ENCODE data around the gene RAB3B. TPM values are rescaled to one million over a fixed set of nuclear protein-coding genes. Genes with fewer than 3 reads are reported as not detected.

RAB3B gene
- total and polyA plus RNA-seq, 2 of the 4 experiments (the other 2 are of a cell fraction): 33.6 to 78.5 TPM

DNA sequence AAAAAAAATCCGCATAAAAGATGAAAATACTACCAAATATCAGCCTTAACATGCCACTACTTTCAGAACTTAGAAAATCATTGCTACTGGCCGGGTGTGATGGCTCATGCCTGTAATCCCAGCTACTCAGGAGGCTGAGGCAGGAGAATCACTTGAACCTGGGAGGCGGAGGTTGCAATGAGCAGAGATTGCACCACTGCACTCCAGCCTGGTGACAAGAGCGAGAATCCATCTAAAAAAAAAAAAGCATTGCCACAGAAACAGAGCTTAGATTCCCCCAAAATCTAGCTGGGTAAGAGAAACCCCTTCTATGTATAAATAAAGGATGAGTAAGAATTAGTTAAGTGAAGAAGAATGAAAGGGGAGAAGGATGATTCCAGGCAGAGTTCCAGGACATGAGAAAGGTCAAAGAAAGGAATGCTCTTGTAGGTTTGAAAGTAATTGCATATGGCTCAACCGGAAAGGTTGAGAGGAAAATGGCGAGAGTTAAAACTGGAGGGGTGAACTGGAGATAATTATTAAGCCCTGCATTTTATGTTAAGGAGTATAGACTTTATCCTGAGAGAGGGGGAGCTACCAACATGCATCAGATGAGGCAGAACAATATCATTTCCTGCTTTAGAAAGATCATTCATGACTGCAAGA lies 92.3 kb downstream of the RAB3B start:
- peak overlapping the region; percentile 27; the same call in 1 of the 2 replicates for H3K9ac ChIP-seq (ENCODE audit: low read depth, low read length)
- 12% methylated on average over 3 of the region's 6 CpGs; no CpG with 5 or more reads in 1 of the 2 experiments for WGBS, 2 experiments (ENCODE audit: extremely low coverage in 2 of 2, insufficient read length in 1 of 2)
- peak overlapping the region; percentile 100 for H2BK120ac ChIP-seq (ENCODE audit: low read depth, low read length)
- H3K9me3 ChIP-seq (ENCODE audit: control insufficient read depth, insufficient read depth, low read length): no peaks in the 10 kb centered on the region
- peak overlapping the region; percentile 99 for H3K18ac ChIP-seq (ENCODE audit: low read depth, low read length)
- H2AK5ac ChIP-seq (ENCODE audit: low read depth, low read length): peak overlapping the region; percentile 87
- no peaks in the 10 kb centered on the region for H3K36me3 ChIP-seq (ENCODE audit: control insufficient read depth, insufficient read depth, low read length)
- dilution Hi-C loops (cut with HindIII; ENCODE audit: low sequenced_read_pairs, unreplicated experiment): no loop called here
- H3K4me2 ChIP-seq (ENCODE audit: low read depth, low read length): peak overlapping the region; percentile 56; the same call in 1 of the 2 replicates
- H2AK9ac ChIP-seq (replicated peaks; ENCODE audit: low read depth, low read length, poor library complexity): no peak overlapping the region
- intact Hi-C loops (cut with micrococcal nuclease): loop anchor here (5.0 kb wide), 1 partner anchor 384 kb away; no protein-coding TSS in a partner anchor
- peak overlapping the region; percentile 98 for H4K91ac ChIP-seq (ENCODE audit: insufficient read depth, low read depth, low read length)
- 0 out of 2 replicates have a peak, but pooled peaks have one; percentile 33 for TF ChIP-seq CHD1 (IDR thresholded peaks at IDR 0.05; ENCODE audit: low read depth, low read length)
- TF ChIP-seq MXI1 (IDR thresholded peaks at IDR 0.05; ENCODE audit: borderline replicate concordance, low read depth, low read length): no peak
- TF ChIP-seq FOS (IDR thresholded peaks at IDR 0.05; ENCODE audit: low read depth, low read length): peak; percentile 39; the same call in 1 of the 2 replicates
- TF ChIP-seq RAD21 (IDR thresholded peaks at IDR 0.05; ENCODE audit: low read length): no peak
- no peak for TF ChIP-seq NFE2L2 (IDR thresholded peaks at IDR 0.05; ENCODE audit: low read depth, low read length)
- TF ChIP-seq CEBPB (IDR thresholded peaks at IDR 0.05; ENCODE audit: low read depth, low read length): peak; percentile 79
- no peak for TF ChIP-seq POLR2A (IDR thresholded peaks at IDR 0.05; ENCODE audit: low read depth, low read length)
- peak; percentile 48 for ATAC-seq (ENCODE audit: low read depth)
- H3K4me1 ChIP-seq (ENCODE audit: control insufficient read depth, insufficient read depth, low read length): peaks cover 14% of the 10 kb centered on the region
- in situ Hi-C loops (cut with MboI; ENCODE audit: low sequenced_read_pairs): loop anchor here (5.0 to 25.0 kb wide), 2 partner anchors 99 to 389 kb away; no protein-coding TSS in a partner anchor
- peaks cover 0 to 7% of the 10 kb centered on the region in 2 experiments; a peak in 1 of 4 replicates for H3K79me1 ChIP-seq (ENCODE audit: low read depth in 1 of 2, low read length in 2 of 2)
- peak overlapping the region; percentile 78 to 95 for H4K8ac ChIP-seq (ENCODE audit: low read depth in 2 of 2, low read length in 2 of 2)
- ChIA-PET POLR2A (ENCODE audit: unreplicated experiment) (interaction anchor here (0.6 to 1.1 kb wide), 3 partner anchors 19 to 91 kb away, joined by 3 read pairs; no protein-coding TSS in a partner anchor), CTCF (interaction anchor here (0.6 to 2.7 kb wide), 11 partner anchors 7 to 652 kb away, joined by 3 to 21 read pairs (median 3); no protein-coding TSS in a partner anchor)
- peak overlapping the region; percentile 95 for H3K56ac ChIP-seq (ENCODE audit: extremely low read depth, insufficient read depth, low read length)
- peak overlapping the region; percentile 100 for H3K14ac ChIP-seq (replicated peaks; ENCODE audit: low read depth, low read length)
- peak overlapping the region; percentile 99 for H3K23ac ChIP-seq (ENCODE audit: low read depth, low read length)
- peak; percentile 97 for DNase-seq
- no peak overlapping the region for H2AFZ ChIP-seq (replicated peaks; ENCODE audit: low read length, poor library complexity)
- no peak overlapping the region for H3K4me3 ChIP-seq (ENCODE audit: insufficient read depth, low read depth, low read length)
- H3K9me1 ChIP-seq (ENCODE audit: insufficient read depth, low read length): peaks cover 6% of the 10 kb centered on the region
- peak overlapping the region; percentile 99 for H3K4ac ChIP-seq (ENCODE audit: low read depth, low read length)
- peak overlapping the region; percentile 88 for H4K5ac ChIP-seq (ENCODE audit: low read depth, low read length)
- peak overlapping the region; percentile 82 for H2BK15ac ChIP-seq (ENCODE audit: low read depth, low read length)
- peak overlapping the region; percentile 96 for H3K27ac ChIP-seq (ENCODE audit: insufficient read depth, low read length)
- no peaks in the 10 kb centered on the region for H4K20me1 ChIP-seq (ENCODE audit: insufficient read depth, low read length)
- H2BK5ac ChIP-seq (ENCODE audit: low read depth, low read length, poor library complexity, severe bottlenecking): peak overlapping the region; percentile 100
- H2BK20ac ChIP-seq (ENCODE audit: low read depth, low read length): peak overlapping the region; percentile 100
- no TSS peak for BruUV-seq (replicated peaks)
- no peaks in the 10 kb centered on the region for H3K27me3 ChIP-seq (ENCODE audit: control insufficient read depth, insufficient read depth, low read length)

All from IMR-90 (cell line).